Adrenal gland (tissue), 12 donors: Measurements from ENCODE around the gene HEPHL1. TPM values are rescaled to one million over a fixed set of nuclear protein-coding genes. Genes with fewer than 3 reads are reported as not detected.

Source experiments
- DNase-seq, 7 donors: peaks; one replicate each; pipeline ENCODE4 v3.0.0-alpha.2; 2019 to 2020
- H3K27ac ChIP-seq, 5 donors: fragments of 200-600 bp; sonication (generic) in 4 of 5; 1 replicate in 3 of 5; 2 replicates in 2 of 5; pipeline versions ENCODE4 v1.5.1 to v1.8.0; 2016 to 2020; ENCODE audit warnings: mild to moderate bottlenecking in 1 of 5
- H3K27me3 ChIP-seq: fragments of 200-600 bp; 2 replicates; pipeline ENCODE4 v1.8.0; 2021
- H3K36me3 ChIP-seq, 2 donors: fragments of 200-600 bp; replicated peaks in 1 of 2; 1 replicate in 1 of 2; 2 replicates in 1 of 2; pipeline versions ENCODE4 v1.5.1 to v1.8.0; 2018 to 2022
- H3K4me1 ChIP-seq, 2 donors: fragments of 200-600 bp; replicated peaks in 1 of 2; 1 replicate in 1 of 2; 2 replicates in 1 of 2; pipeline versions ENCODE4 v1.5.1 to v1.8.0; 2018 to 2021
- H3K4me3 ChIP-seq, 4 donors: fragments of 200-600 bp; sonication (generic) in 3 of 4; one replicate each; pipeline ENCODE4 v1.5.1; 2016 to 2018
- H3K9me3 ChIP-seq, 3 donors: fragments of 200-600 bp; sonication (generic) in 1 of 3; replicated peaks in 1 of 3; 1 replicate in 2 of 3; 2 replicates in 1 of 3; pipeline versions ENCODE4 v1.5.1 to v1.8.0; 2016 to 2021
- CTCF ChIP-seq, 6 experiments: fragments of 450-650 bp in 4 of 6; fragments of 200-600 bp in 2 of 6; sonication (generic) in 1 of 6; IDR thresholded peaks; 1 replicate in 5 of 6; 2 replicates in 1 of 6; pipeline versions ENCODE4 v1.5.1 to v1.8.0; 2016 to 2021; ENCODE audit warnings: antibody characterized with exemption in 6 of 6, mild to moderate bottlenecking in 2 of 6, moderate library complexity in 1 of 6
- POLR2A ChIP-seq, 2 donors: fragments of 450-650 bp; IDR thresholded peaks; one replicate each; pipeline ENCODE4 v1.6.1; 2017; ENCODE audit warnings: antibody characterized with exemption in 2 of 2, mild to moderate bottlenecking in 2 of 2, moderate library complexity in 1 of 2
- WGBS, 4 donors: extraction: QIAGEN DNeasy Blood & Tissue Kit in 2 of 4; methylation state at CpG; one replicate each; pipeline versions ENCODE4 v1.1.5 to v1.1.7; 2013 to 2017; 5-methylcytosine and 5-hydroxymethylcytosine counted together
- intact Hi-C, 2 donors: fragments of 100-400 bp; cut with DNase I; formaldehyde crosslinking; loops; one replicate each; pipeline versions ENCODE4 v1.14.1 to v1.15.0; 2022 to 2023
- polyA plus RNA-seq, 3 donors: library from polyadenylated mRNA; stranded (reverse); fragments of 200-250 nt in 2 of 3; fragments of 350-450 nt in 1 of 3; fragmentation: Illumina TruSeq in 1 of 3; extraction: RNeasy Lipid Tissue Mini Kit (QIAGEN cat#74804) in 1 of 3; gene quantifications; one replicate each; pipeline ENCODE4 v1.2.3, GENCODE V29; 2013 to 2014
- total RNA-seq, 9 donors: library from RNA; depleted of rRNA in 4 of 9; stranded (reverse); fragments of >200 nt in 4 of 9; fragments of 120-200 nt in 1 of 9; fragmentation: NEBNext Ultra II Directional in 1 of 9; extraction: Animal tissue kit (Norgen Biotek cat#: 25700) in 1 of 9; gene quantifications; one replicate each; pipeline versions ENCODE4 v1.1.0 to v1.2.4, GENCODE V29; 2013 to 2023
- donor health status: healthy with polysubstance abuse.
- donor health status: Bipolar disorder and iron deficiency.
- donor health status: DM: yes; HTN: yes; CAD: no.
- donor health status: DM: no; HTN: no; CAD: no.
- donor health status: DM: no; HTN: no; CAD: no.
- donor health status: DM: yes; HTN: yes; CAD: no.

Gene HEPHL1
- total and polyA plus RNA-seq, 12 donors: 0.06 TPM; not detected in 11

- no peak for DNase-seq
- Histone ChIP-seq H3K9me3 (no peaks in the 10 kb centered on the region), H3K36me3 (no peaks in the 10 kb centered on the region), H3K4me1 (peaks cover 8 to 51% of the 10 kb centered on the region in 2 donors), H3K27ac (peak overlapping the region in 1 of 5 donors; percentile 42), H3K4me3 (no peak overlapping the region), H3K27me3 (no peaks in the 10 kb centered on the region)
- no peak for TF ChIP-seq CTCF (IDR thresholded peaks at IDR 0.05)
- TF ChIP-seq POLR2A (IDR thresholded peaks at IDR 0.05): no peak
- WGBS, 4 donors: 75 to 83% (median 79%) methylated on average over 4 of the region's 4 CpGs
- intact Hi-C loops: no loop called here
Measured at GRCh38 chr11:94145916-94146315, 124.8 kb downstream of the HEPHL1 start.

- Histone ChIP-seq H3K9me3 (no peaks in the 10 kb centered on the region), H3K4me1 (peaks cover 11 to 52% of the 10 kb centered on the region in 2 donors), H3K27ac (no peak overlapping the region), H3K36me3 (no peaks in the 10 kb centered on the region), H3K27me3 (no peaks in the 10 kb centered on the region), H3K4me3 (no peak overlapping the region)
- intact Hi-C loops: no loop called here
- WGBS, 4 donors: 80 to 93% (median 90%) methylated on average over 9 of the region's 9 CpGs
- DNase-seq: peak in 1 of 7 donors; percentile 67
- no peak for TF ChIP-seq CTCF (IDR thresholded peaks at IDR 0.05)
- no peak for TF ChIP-seq POLR2A (IDR thresholded peaks at IDR 0.05)
Measured at GRCh38 chr11:94147433-94147845, 126.3 kb downstream of the HEPHL1 start.

GRCh38 chr11:94148189-94148588 is 127.0 kb downstream of the HEPHL1 start:
- WGBS, 4 donors: 78 to 82% (median 80%) methylated on average over 2 of the region's 2 CpGs
- Histone ChIP-seq H3K27ac (no peak overlapping the region), H3K27me3 (no peaks in the 10 kb centered on the region), H3K36me3 (no peaks in the 10 kb centered on the region), H3K4me3 (no peak overlapping the region), H3K9me3 (no peaks in the 10 kb centered on the region), H3K4me1 (peaks cover 8 to 53% of the 10 kb centered on the region in 2 donors)
- intact Hi-C loops: no loop called here
- TF ChIP-seq POLR2A (IDR thresholded peaks at IDR 0.05) (no peak), CTCF (IDR thresholded peaks at IDR 0.05) (no peak)
- DNase-seq: no peak

- TF ChIP-seq POLR2A (IDR thresholded peaks at IDR 0.05) (no peak), CTCF (IDR thresholded peaks at IDR 0.05) (no peak)
- H3K27me3 ChIP-seq: no peaks in the 10 kb centered on the region
- peaks cover 8 to 53% of the 10 kb centered on the region in 2 donors for H3K4me1 ChIP-seq
- no peak for DNase-seq
- no peaks in the 10 kb centered on the region for H3K9me3 ChIP-seq
- WGBS, 4 donors: 46 to 56% (median 50%) methylated on average over 3 of the region's 3 CpGs
- H3K36me3 ChIP-seq: no peaks in the 10 kb centered on the region
- no peak overlapping the region for H3K27ac ChIP-seq
- intact Hi-C loops: no loop called here
- H3K4me3 ChIP-seq: no peak overlapping the region
Measured at GRCh38 chr11:94149431-94150017, 128.4 kb downstream of the HEPHL1 start.
